ENCODE results near the gene RAP2C.

DNA sequence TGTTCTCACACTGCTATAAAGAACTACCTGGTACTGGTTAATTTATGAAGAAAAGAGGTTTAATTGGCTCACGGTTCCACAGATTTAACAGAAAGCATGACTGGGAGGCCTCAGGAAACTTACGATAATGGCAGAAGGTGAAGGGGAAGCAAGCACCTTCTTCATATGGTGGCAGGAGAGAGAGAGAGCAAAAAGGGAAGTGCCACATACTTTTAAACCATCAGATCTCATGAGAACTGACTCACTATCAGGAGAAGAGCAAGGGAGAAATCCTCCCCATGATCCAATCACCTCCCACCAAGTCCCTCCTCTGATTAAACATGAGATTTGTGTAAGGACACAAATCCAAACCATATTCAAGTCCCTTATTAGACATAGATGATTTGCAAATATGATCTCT lies 12.3 kb upstream of the RAP2C start:
- TF ChIP-seq, protein P1, sequence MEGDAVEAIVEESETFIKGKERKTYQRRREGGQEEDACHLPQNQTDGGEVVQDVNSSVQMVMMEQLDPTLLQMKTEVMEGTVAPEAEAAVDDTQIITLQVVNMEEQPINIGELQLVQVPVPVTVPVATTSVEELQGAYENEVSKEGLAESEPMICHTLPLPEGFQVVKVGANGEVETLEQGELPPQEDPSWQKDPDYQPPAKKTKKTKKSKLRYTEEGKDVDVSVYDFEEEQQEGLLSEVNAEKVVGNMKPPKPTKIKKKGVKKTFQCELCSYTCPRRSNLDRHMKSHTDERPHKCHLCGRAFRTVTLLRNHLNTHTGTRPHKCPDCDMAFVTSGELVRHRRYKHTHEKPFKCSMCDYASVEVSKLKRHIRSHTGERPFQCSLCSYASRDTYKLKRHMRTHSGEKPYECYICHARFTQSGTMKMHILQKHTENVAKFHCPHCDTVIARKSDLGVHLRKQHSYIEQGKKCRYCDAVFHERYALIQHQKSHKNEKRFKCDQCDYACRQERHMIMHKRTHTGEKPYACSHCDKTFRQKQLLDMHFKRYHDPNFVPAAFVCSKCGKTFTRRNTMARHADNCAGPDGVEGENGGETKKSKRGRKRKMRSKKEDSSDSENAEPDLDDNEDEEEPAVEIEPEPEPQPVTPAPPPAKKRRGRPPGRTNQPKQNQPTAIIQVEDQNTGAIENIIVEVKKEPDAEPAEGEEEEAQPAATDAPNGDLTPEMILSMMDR (IDR thresholded peaks at IDR 0.05), result no peak
- TF ChIP-seq POLR2A (IDR thresholded peaks at IDR 0.05), result no peak
- no peak for TF ChIP-seq EP300 (IDR thresholded peaks at IDR 0.05)
